Measurements from ENCODE around the gene RAD54L. TPM values are rescaled to one million over a fixed set of nuclear protein-coding genes. Genes with fewer than 3 reads are reported as not detected.

The RAD54L gene
- total and polyA plus RNA-seq, 2 donors (not counting 1 experiment from before 2014, with no cell fraction given) = 0.66 to 1.3 TPM

DNA sequence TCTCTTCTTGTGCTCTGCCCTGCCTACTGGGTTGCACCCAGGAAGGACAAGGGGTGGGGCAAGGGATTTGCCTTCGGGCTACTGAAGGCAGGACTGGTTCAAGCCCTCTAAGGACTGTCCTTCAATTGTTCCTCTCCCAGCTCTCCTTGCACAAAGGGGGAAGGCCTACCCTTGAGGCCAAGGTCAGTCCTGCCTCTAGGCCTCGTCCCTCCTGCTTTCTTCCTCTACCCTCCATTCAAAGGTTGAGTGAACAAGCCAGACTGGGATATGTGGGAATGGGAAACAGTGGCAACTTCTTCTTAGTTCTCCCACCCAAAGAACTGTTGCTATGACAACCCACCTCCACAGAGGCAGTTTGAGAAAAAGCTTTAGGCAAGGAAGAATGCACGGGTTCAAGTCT lies 41.8 kb upstream of the RAD54L start:
- H3K9ac ChIP-seq (ENCODE audit: insufficient read depth, low read length) = no peak overlapping the region
- no peaks in the 10 kb centered on the region for H4K20me1 ChIP-seq (ENCODE audit: control insufficient read depth, extremely low read depth, insufficient read depth, low read length)
- H3K36me3 ChIP-seq (ENCODE audit: control insufficient read depth, insufficient read depth, low read length) = no peaks in the 10 kb centered on the region
- no peaks in the 10 kb centered on the region for H3K9me3 ChIP-seq (ENCODE audit: control insufficient read depth, insufficient read depth, low read depth, low read length)
- no peak overlapping the region for H2AFZ ChIP-seq (ENCODE audit: low read length)
- H3K4me2 ChIP-seq (ENCODE audit: extremely low read depth, insufficient read depth, low read length) = no peak overlapping the region
- H3K4me1 ChIP-seq (ENCODE audit: control insufficient read depth, extremely low read depth, insufficient read depth, low read length) = no peaks in the 10 kb centered on the region
- DNase-seq (ENCODE audit: low read depth in 2 of 2) = no peak
- no peak overlapping the region for H3K4me3 ChIP-seq (replicated peaks in 1 of 4; ENCODE audit: control extremely low read depth in 1 of 4, insufficient read depth in 1 of 4, low read depth in 3 of 4, low read length in 4 of 4)
- H3K27me3 ChIP-seq (ENCODE audit: control insufficient read depth, insufficient read depth, low read length) = no peaks in the 10 kb centered on the region
- no peak overlapping the region for H3K27ac ChIP-seq (ENCODE audit: insufficient read depth, low read length)
- TF ChIP-seq, protein P1, sequence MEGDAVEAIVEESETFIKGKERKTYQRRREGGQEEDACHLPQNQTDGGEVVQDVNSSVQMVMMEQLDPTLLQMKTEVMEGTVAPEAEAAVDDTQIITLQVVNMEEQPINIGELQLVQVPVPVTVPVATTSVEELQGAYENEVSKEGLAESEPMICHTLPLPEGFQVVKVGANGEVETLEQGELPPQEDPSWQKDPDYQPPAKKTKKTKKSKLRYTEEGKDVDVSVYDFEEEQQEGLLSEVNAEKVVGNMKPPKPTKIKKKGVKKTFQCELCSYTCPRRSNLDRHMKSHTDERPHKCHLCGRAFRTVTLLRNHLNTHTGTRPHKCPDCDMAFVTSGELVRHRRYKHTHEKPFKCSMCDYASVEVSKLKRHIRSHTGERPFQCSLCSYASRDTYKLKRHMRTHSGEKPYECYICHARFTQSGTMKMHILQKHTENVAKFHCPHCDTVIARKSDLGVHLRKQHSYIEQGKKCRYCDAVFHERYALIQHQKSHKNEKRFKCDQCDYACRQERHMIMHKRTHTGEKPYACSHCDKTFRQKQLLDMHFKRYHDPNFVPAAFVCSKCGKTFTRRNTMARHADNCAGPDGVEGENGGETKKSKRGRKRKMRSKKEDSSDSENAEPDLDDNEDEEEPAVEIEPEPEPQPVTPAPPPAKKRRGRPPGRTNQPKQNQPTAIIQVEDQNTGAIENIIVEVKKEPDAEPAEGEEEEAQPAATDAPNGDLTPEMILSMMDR (conservative IDR thresholded peaks at IDR 0.05 in 1 of 2, IDR thresholded peaks at IDR 0.05 in 1 of 2; ENCODE audit: low read depth in 1 of 2, low read length in 2 of 2) = no peak
- TF ChIP-seq EZH2 (IDR thresholded peaks at IDR 0.05; ENCODE audit: low read length, missing control alignments) = no peak
- H3K79me2 ChIP-seq (ENCODE audit: control insufficient read depth, insufficient read depth, low read length) = no peaks in the 10 kb centered on the region

DNA sequence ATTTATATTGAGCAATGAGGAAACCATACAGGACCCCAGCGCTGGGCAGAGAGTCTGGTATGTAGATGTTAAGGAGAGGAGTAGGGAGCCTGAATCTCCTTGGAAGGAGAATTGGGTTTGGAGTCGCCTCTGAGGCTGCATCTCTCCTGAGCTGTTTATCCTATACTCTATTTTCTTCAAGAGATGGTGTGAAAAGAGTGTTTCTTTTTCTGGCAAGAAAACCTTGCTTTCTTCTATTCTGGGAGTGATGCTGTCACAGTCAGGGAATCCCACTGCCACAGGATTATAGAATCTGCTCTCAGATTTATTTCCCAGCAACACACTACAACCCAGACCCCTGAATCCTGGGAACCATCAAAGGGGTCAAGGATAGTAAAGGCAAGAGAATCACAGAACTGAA lies 41.2 kb upstream of the RAD54L start:
- DNase-seq (ENCODE audit: low read depth in 2 of 2) = no peak
- no peak overlapping the region for H3K4me3 ChIP-seq (replicated peaks in 1 of 4; ENCODE audit: control extremely low read depth in 1 of 4, insufficient read depth in 1 of 4, low read depth in 3 of 4, low read length in 4 of 4)
- H3K4me1 ChIP-seq (ENCODE audit: control insufficient read depth, extremely low read depth, insufficient read depth, low read length) = no peaks in the 10 kb centered on the region

DNA sequence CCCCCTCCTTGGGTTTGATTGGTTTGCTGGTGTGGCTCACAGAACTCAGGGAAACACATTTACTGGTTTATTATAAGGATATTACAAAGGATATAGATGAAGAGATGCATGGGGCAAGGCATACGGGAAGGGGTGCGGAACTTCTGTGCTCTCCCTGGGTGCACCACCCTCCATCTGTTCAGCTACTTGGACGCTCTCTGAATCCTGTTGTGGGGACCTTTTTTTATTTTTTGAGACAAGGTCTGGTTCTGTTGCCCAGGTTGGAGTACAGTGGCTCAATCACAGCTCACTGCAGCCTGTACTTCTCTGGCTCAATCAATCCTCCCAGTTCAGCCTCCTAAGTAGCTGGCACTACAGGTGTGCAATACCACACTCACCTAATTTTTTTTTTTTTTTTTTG lies 37.0 kb upstream of the RAD54L start:
- Histone ChIP-seq H2AFZ (ENCODE audit: low read length) (no peak overlapping the region), H4K20me1 (ENCODE audit: control insufficient read depth, extremely low read depth, insufficient read depth, low read length) (no peaks in the 10 kb centered on the region), H3K9me3 (ENCODE audit: control insufficient read depth, insufficient read depth, low read depth, low read length) (no peaks in the 10 kb centered on the region), H3K36me3 (ENCODE audit: control insufficient read depth, insufficient read depth, low read length) (no peaks in the 10 kb centered on the region), H3K27me3 (ENCODE audit: control insufficient read depth, insufficient read depth, low read length) (no peaks in the 10 kb centered on the region), H3K27ac (ENCODE audit: insufficient read depth, low read length) (no peak overlapping the region), H3K4me3 (replicated peaks in 1 of 4; ENCODE audit: control extremely low read depth in 1 of 4, insufficient read depth in 1 of 4, low read depth in 3 of 4, low read length in 4 of 4) (no peak overlapping the region), H3K79me2 (ENCODE audit: control insufficient read depth, insufficient read depth, low read length) (no peaks in the 10 kb centered on the region), H3K4me1 (ENCODE audit: control insufficient read depth, extremely low read depth, insufficient read depth, low read length) (no peaks in the 10 kb centered on the region), H3K9ac (ENCODE audit: insufficient read depth, low read length) (no peak overlapping the region), H3K4me2 (ENCODE audit: extremely low read depth, insufficient read depth, low read length) (no peak overlapping the region)
- DNase-seq (ENCODE audit: low read depth in 2 of 2) = no peak
- TF ChIP-seq EZH2 (IDR thresholded peaks at IDR 0.05; ENCODE audit: low read length, missing control alignments) = no peak
- TF ChIP-seq, protein P1 (conservative IDR thresholded peaks at IDR 0.05 in 1 of 2, IDR thresholded peaks at IDR 0.05 in 1 of 2; ENCODE audit: low read depth in 1 of 2, low read length in 2 of 2) = no peak

More for the DNA sequence above, 41.2 kb upstream of the RAD54L start:
- Histone ChIP-seq H3K9ac (ENCODE audit: insufficient read depth, low read length) (no peak overlapping the region), H4K20me1 (ENCODE audit: control insufficient read depth, extremely low read depth, insufficient read depth, low read length) (no peaks in the 10 kb centered on the region), H3K27me3 (ENCODE audit: control insufficient read depth, insufficient read depth, low read length) (no peaks in the 10 kb centered on the region), H3K4me2 (ENCODE audit: extremely low read depth, insufficient read depth, low read length) (no peak overlapping the region), H3K27ac (ENCODE audit: insufficient read depth, low read length) (no peak overlapping the region), H3K79me2 (ENCODE audit: control insufficient read depth, insufficient read depth, low read length) (no peaks in the 10 kb centered on the region), H2AFZ (ENCODE audit: low read length) (no peak overlapping the region), H3K9me3 (ENCODE audit: control insufficient read depth, insufficient read depth, low read depth, low read length) (no peaks in the 10 kb centered on the region), H3K36me3 (ENCODE audit: control insufficient read depth, insufficient read depth, low read length) (no peaks in the 10 kb centered on the region)
- TF ChIP-seq, protein P1 (conservative IDR thresholded peaks at IDR 0.05 in 1 of 2, IDR thresholded peaks at IDR 0.05 in 1 of 2; ENCODE audit: low read depth in 1 of 2, low read length in 2 of 2) = no peak
- no peak for TF ChIP-seq EZH2 (IDR thresholded peaks at IDR 0.05; ENCODE audit: low read length, missing control alignments)

Measured in fibroblast of lung (primary cell).